ENCODE results near the gene MSL1.
A peak's percentile ranks its signal among the peaks of the same experiment; 100 is the strongest.
"Not testable (repeated sequence)": the region's sequence is repeated elsewhere in the genome, so short reads cannot be mapped to it uniquely, and the experiment has no call there.

MSL1 gene

DNA sequence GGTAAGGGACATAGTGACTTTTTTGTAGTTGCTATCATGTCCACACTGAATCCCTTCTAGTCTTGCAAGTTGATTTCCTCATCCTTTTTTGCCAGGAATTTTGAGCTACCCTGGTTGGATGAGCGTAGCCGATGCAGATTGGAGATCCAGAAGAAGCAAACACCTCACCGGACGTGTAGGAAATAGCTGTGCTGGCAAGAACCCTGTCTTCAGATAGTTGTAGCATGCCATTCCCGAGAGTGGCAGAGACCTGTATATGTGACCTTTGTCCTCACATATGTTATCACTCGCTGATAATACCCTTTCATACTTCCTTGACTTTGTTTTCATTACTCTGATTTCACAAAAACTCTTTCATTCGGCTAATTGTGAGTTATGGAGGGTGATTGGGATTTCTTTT lies 12.4 kb downstream of the MSL1 start:
- TF ChIP-seq, protein P1, sequence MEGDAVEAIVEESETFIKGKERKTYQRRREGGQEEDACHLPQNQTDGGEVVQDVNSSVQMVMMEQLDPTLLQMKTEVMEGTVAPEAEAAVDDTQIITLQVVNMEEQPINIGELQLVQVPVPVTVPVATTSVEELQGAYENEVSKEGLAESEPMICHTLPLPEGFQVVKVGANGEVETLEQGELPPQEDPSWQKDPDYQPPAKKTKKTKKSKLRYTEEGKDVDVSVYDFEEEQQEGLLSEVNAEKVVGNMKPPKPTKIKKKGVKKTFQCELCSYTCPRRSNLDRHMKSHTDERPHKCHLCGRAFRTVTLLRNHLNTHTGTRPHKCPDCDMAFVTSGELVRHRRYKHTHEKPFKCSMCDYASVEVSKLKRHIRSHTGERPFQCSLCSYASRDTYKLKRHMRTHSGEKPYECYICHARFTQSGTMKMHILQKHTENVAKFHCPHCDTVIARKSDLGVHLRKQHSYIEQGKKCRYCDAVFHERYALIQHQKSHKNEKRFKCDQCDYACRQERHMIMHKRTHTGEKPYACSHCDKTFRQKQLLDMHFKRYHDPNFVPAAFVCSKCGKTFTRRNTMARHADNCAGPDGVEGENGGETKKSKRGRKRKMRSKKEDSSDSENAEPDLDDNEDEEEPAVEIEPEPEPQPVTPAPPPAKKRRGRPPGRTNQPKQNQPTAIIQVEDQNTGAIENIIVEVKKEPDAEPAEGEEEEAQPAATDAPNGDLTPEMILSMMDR (conservative IDR thresholded peaks at IDR 0.05; ENCODE audit: control insufficient read depth, insufficient read depth, low read depth, low read length) = no peak

DNA sequence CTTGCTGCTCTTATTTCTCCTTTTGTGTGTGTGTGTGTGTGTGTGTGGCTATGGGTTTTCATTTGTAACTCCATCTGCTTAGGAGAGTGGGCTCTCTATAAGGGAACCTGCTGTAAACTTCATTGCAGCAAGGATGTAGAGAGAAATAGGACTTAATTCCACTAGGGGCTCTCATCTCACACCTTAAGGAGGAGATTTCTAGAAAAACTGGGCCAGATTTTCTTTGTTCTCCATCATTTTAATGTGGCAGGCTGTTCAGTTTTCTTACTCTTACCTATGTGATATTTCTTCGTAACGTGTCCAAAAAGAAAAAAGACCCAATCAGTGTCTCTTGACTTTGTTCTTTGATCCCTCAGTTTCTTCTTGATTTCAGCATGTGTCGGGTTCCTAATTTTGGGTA lies 14.0 kb downstream of the MSL1 start:
- TF ChIP-seq, protein P1 (conservative IDR thresholded peaks at IDR 0.05; ENCODE audit: control insufficient read depth, insufficient read depth, low read depth, low read length) = no peak
- DNase-seq (ENCODE audit: low read depth) = no peak
- H3K4me3 ChIP-seq (ENCODE audit: control insufficient read depth, low read depth, low read length) = no peak overlapping the region

More for the DNA sequence above, 12.4 kb downstream of the MSL1 start:
- DNase-seq (ENCODE audit: low read depth) = no peak
- no peak overlapping the region for H3K4me3 ChIP-seq (ENCODE audit: control insufficient read depth, low read depth, low read length)

DNA sequence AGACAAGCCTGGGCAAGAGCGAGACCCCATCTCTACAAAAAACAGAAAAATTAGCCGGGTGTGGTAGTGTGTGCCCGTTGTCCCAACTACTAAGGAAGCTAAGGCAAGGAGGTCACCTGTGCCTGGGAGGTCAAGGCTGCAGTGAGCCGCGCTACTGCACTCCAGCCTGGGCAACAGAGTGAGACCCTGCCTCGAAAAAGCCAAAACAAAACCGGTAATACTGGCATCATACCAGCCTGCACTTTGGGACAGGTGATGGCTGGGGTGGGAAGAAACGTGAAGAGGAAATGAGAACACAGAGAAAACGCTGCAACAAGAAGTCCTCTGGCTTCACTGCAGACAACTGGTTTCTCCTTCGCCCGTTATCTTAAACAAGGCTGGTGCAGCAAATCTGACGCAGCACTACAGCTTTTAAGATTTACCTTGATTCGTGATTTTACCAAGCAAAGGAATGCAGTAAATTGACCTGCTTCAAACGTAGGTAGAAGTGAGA lies 17.8 kb downstream of the MSL1 start:
- TF ChIP-seq, protein P1 (conservative IDR thresholded peaks at IDR 0.05; ENCODE audit: control insufficient read depth, insufficient read depth, low read depth, low read length) = no peak
- H3K4me3 ChIP-seq (ENCODE audit: control insufficient read depth, low read depth, low read length) = peak overlapping the region; percentile 85
- DNase-seq (ENCODE audit: low read depth) = no peak

DNA sequence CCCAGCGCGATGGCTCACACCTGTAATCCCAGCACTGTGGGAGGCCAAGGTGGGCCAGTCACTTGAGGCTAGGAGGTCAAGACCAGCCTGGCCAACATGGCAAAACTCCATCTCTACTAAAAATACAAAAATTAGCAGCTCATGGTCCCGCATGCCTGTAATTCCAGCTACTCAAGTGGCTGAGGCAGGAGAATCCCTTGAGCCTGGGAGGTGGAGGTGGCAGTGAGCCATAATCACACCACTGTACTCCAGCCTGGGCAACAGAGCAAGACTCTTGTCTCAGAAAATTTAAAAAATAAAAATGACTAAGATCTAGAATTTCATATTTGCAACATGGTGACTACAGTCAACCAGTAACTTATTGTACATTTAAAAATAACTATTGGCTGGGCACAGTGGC lies 21.4 kb downstream of the MSL1 start:
- not testable (repeated sequence) for DNase-seq (ENCODE audit: low read depth); H3K4me3 ChIP-seq (ENCODE audit: control insufficient read depth, low read depth, low read length)

GRCh38 chr17:40145476-40145875 lies 23.7 kb downstream of the MSL1 start:
- no peak overlapping the region for H3K4me3 ChIP-seq (ENCODE audit: control insufficient read depth, low read depth, low read length)
- TF ChIP-seq, protein P1 (conservative IDR thresholded peaks at IDR 0.05; ENCODE audit: control insufficient read depth, insufficient read depth, low read depth, low read length) = no peak
- DNase-seq (ENCODE audit: low read depth) = no peak

DNA sequence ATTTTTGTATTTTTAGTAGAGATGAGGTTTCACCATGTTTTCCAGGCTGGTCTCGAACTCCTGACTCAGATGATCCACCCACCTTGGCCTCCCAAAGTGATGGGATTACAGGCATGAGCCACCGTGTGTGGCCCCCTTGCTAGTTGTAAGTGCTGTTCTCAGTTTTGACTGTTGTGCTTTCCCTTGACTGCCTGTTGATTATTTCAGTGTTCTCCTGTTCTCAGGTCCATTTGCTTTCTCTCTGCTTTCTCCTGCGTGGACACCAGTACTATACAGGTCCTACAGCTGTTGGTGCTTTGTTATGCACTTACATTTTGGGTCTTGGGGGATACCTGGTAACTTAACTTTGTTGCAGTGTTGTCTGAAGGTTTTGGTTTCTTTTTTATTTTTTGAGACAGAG lies 26.8 kb downstream of the MSL1 start:
- TF ChIP-seq, protein P1 (conservative IDR thresholded peaks at IDR 0.05; ENCODE audit: control insufficient read depth, insufficient read depth, low read depth, low read length) = no peak
- no peak overlapping the region for H3K4me3 ChIP-seq (ENCODE audit: control insufficient read depth, low read depth, low read length)
- DNase-seq (ENCODE audit: low read depth) = no peak

GRCh38 chr17:40150276-40150675 lies 28.5 kb downstream of the MSL1 start:
- TF ChIP-seq, protein P1 (conservative IDR thresholded peaks at IDR 0.05; ENCODE audit: control insufficient read depth, insufficient read depth, low read depth, low read length) = no peak
- peak; percentile 24 for DNase-seq (ENCODE audit: low read depth)
- H3K4me3 ChIP-seq (ENCODE audit: control insufficient read depth, low read depth, low read length) = no peak overlapping the region
